Sigmoid colon (tissue), 7 donors: ENCODE data around the gene DPF3. TPM values are rescaled to one million over a fixed set of nuclear protein-coding genes. Genes with fewer than 3 reads are reported as not detected.

Experiments used
- DNase-seq: peaks from one replicate; pipeline ENCODE4 v3.0.0-alpha.2; 2019
- H3K27ac ChIP-seq, 4 donors: fragments of 200-600 bp; sonication (generic); one replicate each; pipeline ENCODE4 v1.5.1; 2016 to 2019; ENCODE audit warnings: mild to moderate bottlenecking in 1 of 4
- H3K27me3 ChIP-seq, 3 donors: fragments of 200-600 bp; sonication (generic); one replicate each; pipeline ENCODE4 v1.5.1; 2019; ENCODE audit warnings: mild to moderate bottlenecking in 1 of 3
- H3K36me3 ChIP-seq, 4 donors: fragments of 200-600 bp; sonication (generic); one replicate each; pipeline ENCODE4 v1.5.1; 2016 to 2019
- H3K4me1 ChIP-seq, 4 donors: fragments of 200-600 bp; sonication (generic); one replicate each; pipeline ENCODE4 v1.5.1; 2017 to 2019
- H3K4me3 ChIP-seq, 4 donors: fragments of 200-600 bp; sonication (generic); one replicate each; pipeline ENCODE4 v1.5.1; 2017 to 2019; ENCODE audit warnings: mild to moderate bottlenecking in 2 of 4, moderate library complexity in 1 of 4
- H3K9me3 ChIP-seq, 4 donors: fragments of 200-600 bp in 3 of 4; sonication (generic) in 3 of 4; one replicate each; pipeline versions ENCODE4 v1.5.1 to v1.6.1; 2013 to 2019
- EP300 ChIP-seq, 4 donors: sonication (generic); formaldehyde crosslinking; IDR thresholded peaks; one replicate each; pipeline ENCODE4 v1.6.1; 2017; ENCODE audit warnings: antibody characterized with exemption in 4 of 4
- POLR2A ChIP-seq, 2 donors: fragments of 450-650 bp; IDR thresholded peaks; one replicate each; pipeline ENCODE4 v1.6.1; 2016; ENCODE audit warnings: antibody characterized with exemption in 2 of 2, mild to moderate bottlenecking in 2 of 2, moderate library complexity in 2 of 2
- POLR2AphosphoS5 ChIP-seq, 4 donors: sonication (generic); formaldehyde crosslinking; IDR thresholded peaks; one replicate each; pipeline ENCODE4 v1.6.1; 2017; ENCODE audit warnings: antibody characterized with exemption in 4 of 4
- WGBS, 2 donors: extraction: QIAGEN DNeasy Blood & Tissue Kit; methylation state at CpG; one replicate each; pipeline ENCODE4 v1.1.7; 2013; 5-methylcytosine and 5-hydroxymethylcytosine counted together
- intact Hi-C: fragments of 100-400 bp; cut with DNase I; formaldehyde crosslinking; loops from one replicate; pipeline ENCODE4 v1.15.1; 2023
- polyA plus RNA-seq, 3 donors: library from polyadenylated mRNA; stranded (reverse); fragments of 200-250 nt; gene quantifications; one replicate each; pipeline ENCODE4 v1.2.3, GENCODE V29; 2013
- total RNA-seq, 4 donors: library from RNA; depleted of rRNA; stranded (reverse); fragments of >200 nt; gene quantifications; one replicate each; pipeline ENCODE4 v1.1.0, GENCODE V29; 2016
- TF ChIP-seq, protein P1 (sequence below), 4 experiments: fragments of 450-650 bp in 3 of 4; fragments of 200-600 bp in 1 of 4; IDR thresholded peaks; one replicate each; pipeline ENCODE4 v1.5.1; 2016 to 2019; ENCODE audit warnings: antibody characterized with exemption in 4 of 4, mild to moderate bottlenecking in 3 of 4, moderate library complexity in 2 of 4
- donor health status: healthy with polysubstance abuse.
- donor health status: Bipolar disorder and iron deficiency.
- donor health status: healthy.

The DPF3 gene
- total and polyA plus RNA-seq, 7 donors, result 0.28 to 4.5 (median 2.3) TPM

DNA sequence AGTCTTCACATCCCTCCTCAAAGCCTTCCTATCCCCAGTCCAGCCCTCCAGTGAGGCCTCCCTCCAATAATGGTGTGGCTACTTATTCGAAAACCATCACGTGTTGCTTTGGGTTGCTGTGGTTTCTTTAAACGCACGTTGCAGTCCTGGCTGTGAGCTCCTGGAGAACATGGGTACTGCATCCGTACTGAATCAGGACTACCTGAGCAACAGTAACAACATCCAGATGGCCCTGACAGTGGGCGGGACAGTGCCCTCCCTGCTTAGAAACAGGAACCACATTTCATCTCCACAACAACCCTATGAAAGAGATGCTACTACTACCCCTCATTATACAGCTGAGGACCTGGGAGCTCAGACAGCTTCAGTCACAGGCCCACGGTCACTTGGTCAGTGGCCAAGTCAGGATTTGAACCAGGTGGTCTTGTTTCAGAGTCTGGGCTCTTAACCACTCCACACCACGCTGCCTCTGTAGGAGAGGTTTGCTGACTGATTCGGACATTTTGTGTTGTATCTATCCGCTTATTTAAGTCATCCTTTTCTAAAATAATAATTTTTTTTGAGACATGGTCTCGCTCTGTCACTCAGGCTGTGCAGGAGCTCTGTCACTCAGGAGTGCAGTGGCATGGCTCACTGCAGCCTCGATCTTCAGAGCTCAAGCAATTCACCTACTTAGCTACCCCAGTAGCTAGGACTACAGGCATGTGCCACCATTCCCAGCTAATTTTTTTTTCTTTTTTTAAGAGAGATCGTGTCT lies 104.8 kb downstream of the DPF3 start:
- H3K9me3 ChIP-seq, result no peaks in the 10 kb centered on the region
- intact Hi-C loops, result no loop called here
- 91 to 92% methylated on average over 13 of the region's 13 CpGs for WGBS, 2 donors
- no peak overlapping the region for H3K27ac ChIP-seq
- H3K4me3 ChIP-seq, result no peak overlapping the region
- H3K36me3 ChIP-seq, result no peaks in the 10 kb centered on the region
- H3K27me3 ChIP-seq, result no peaks in the 10 kb centered on the region
- peaks cover 0 to 8% (median 0%) of the 10 kb centered on the region in 4 donors for H3K4me1 ChIP-seq
- TF ChIP-seq POLR2AphosphoS5 (IDR thresholded peaks at IDR 0.05), result no peak
- TF ChIP-seq, protein P1, sequence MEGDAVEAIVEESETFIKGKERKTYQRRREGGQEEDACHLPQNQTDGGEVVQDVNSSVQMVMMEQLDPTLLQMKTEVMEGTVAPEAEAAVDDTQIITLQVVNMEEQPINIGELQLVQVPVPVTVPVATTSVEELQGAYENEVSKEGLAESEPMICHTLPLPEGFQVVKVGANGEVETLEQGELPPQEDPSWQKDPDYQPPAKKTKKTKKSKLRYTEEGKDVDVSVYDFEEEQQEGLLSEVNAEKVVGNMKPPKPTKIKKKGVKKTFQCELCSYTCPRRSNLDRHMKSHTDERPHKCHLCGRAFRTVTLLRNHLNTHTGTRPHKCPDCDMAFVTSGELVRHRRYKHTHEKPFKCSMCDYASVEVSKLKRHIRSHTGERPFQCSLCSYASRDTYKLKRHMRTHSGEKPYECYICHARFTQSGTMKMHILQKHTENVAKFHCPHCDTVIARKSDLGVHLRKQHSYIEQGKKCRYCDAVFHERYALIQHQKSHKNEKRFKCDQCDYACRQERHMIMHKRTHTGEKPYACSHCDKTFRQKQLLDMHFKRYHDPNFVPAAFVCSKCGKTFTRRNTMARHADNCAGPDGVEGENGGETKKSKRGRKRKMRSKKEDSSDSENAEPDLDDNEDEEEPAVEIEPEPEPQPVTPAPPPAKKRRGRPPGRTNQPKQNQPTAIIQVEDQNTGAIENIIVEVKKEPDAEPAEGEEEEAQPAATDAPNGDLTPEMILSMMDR (IDR thresholded peaks at IDR 0.05), result no peak
- no peak for TF ChIP-seq EP300 (IDR thresholded peaks at IDR 0.05)
- TF ChIP-seq POLR2A (IDR thresholded peaks at IDR 0.05), result no peak
- DNase-seq, result no peak

- TF ChIP-seq, protein P1 (IDR thresholded peaks at IDR 0.05), result no peak
- TF ChIP-seq POLR2A (IDR thresholded peaks at IDR 0.05) (no peak), EP300 (IDR thresholded peaks at IDR 0.05) (no peak), POLR2AphosphoS5 (IDR thresholded peaks at IDR 0.05) (no peak)
- Histone ChIP-seq H3K4me3 (no peak overlapping the region), H3K9me3 (no peaks in the 10 kb centered on the region), H3K36me3 (no peaks in the 10 kb centered on the region), H3K4me1 (peaks cover 0 to 8% (median 0%) of the 10 kb centered on the region in 4 donors), H3K27ac (no peak overlapping the region), H3K27me3 (no peaks in the 10 kb centered on the region)
- intact Hi-C loops, result no loop called here
- DNase-seq, result no peak
- 52 to 84% methylated on average over 6 of the region's 6 CpGs for WGBS, 2 donors
Observed at GRCh38 chr14:72788255-72788654, 105.6 kb downstream of the DPF3 start.

GRCh38 chr14:72787841-72788240 lies 106.1 kb downstream of the DPF3 start:
- no peak for DNase-seq
- H3K9me3 ChIP-seq, result no peaks in the 10 kb centered on the region
- no peak overlapping the region for H3K4me3 ChIP-seq
- no peak for TF ChIP-seq POLR2A (IDR thresholded peaks at IDR 0.05)
- TF ChIP-seq, protein P1 (IDR thresholded peaks at IDR 0.05), result no peak
- TF ChIP-seq EP300 (IDR thresholded peaks at IDR 0.05), result no peak
- no peak for TF ChIP-seq POLR2AphosphoS5 (IDR thresholded peaks at IDR 0.05)
- 87 to 93% methylated on average over 6 of the region's 6 CpGs for WGBS, 2 donors
- H3K4me1 ChIP-seq, result peaks cover 0 to 8% (median 0%) of the 10 kb centered on the region in 4 donors
- H3K27ac ChIP-seq, result no peak overlapping the region
- no peaks in the 10 kb centered on the region for H3K36me3 ChIP-seq
- H3K27me3 ChIP-seq, result no peaks in the 10 kb centered on the region
- intact Hi-C loops, result no loop called here

DNA sequence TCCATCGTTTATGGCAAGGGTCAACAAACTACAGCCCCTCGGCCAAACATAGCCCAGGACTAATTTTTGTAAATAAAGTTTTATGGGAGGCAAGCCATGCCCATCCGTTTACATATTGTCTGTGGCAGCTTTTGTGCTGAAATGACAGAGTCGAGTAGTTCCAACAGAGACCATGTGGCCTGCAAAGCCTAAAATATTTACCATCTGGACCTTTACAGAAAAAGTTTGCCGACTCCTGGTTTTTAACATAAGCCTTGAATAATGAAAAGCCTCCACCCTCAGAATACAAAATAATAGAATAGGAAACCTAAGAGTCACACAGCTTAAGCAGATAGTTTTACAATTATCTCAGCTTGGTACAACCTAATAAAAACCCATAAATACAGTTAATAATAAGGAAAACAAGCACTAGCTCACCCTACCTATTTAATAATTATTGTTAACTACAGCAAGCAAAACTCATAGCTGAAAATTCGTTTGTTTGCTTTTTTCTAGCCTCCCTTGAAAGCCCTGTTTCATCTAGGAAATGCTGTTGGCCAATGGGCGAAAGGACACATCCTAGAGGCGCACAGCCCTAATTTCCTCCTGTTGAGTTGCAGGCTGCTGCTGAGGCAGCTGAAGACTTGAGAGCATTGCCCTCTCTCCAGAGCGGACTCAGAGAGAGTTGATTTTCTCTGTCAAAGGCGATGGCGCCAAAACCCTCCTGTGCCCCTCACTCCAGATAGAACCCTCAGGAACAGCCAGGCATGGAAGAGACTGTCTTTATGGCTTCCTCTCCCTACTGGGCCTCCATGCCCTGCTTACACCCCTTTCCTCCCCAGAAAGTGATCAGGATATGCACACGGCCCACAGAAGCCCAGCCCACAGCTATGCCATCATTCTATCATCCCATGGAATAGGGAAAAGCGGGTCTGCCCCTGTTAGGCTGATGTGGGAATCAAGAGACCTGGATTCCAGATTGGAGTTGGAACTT lies 107.2 kb downstream of the DPF3 start:
- TF ChIP-seq POLR2AphosphoS5 (IDR thresholded peaks at IDR 0.05), result no peak
- no peak for TF ChIP-seq EP300 (IDR thresholded peaks at IDR 0.05)
- TF ChIP-seq, protein P1 (IDR thresholded peaks at IDR 0.05), result no peak
- TF ChIP-seq POLR2A (IDR thresholded peaks at IDR 0.05), result no peak

More for the DNA sequence above, 107.2 kb downstream of the DPF3 start:
- Histone ChIP-seq H3K4me1 (peaks cover 0 to 8% (median 0%) of the 10 kb centered on the region in 4 donors), H3K27me3 (no peaks in the 10 kb centered on the region), H3K4me3 (no peak overlapping the region), H3K9me3 (no peaks in the 10 kb centered on the region), H3K36me3 (no peaks in the 10 kb centered on the region), H3K27ac (no peak overlapping the region)
- DNase-seq, result no peak
- 77 to 82% methylated on average over 13 of the region's 13 CpGs for WGBS, 2 donors
- intact Hi-C loops, result no loop called here
